Peyer's patch (tissue), 4 donors: ENCODE data around the gene HRH1. TPM values are rescaled to one million over a fixed set of nuclear protein-coding genes. Genes with fewer than 3 reads are reported as not detected.

Source experiments
- DNase-seq, 3 donors: peaks; one replicate each; pipeline ENCODE4 v3.0.0-alpha.2; 2017 to 2019
- H3K27ac ChIP-seq, 4 donors: fragments of 200-600 bp; sonication (generic); one replicate each; pipeline ENCODE4 v1.5.1; 2016 to 2019
- H3K27me3 ChIP-seq, 2 donors: fragments of 200-600 bp; sonication (generic); one replicate each; pipeline ENCODE4 v1.5.1; 2019
- H3K36me3 ChIP-seq, 3 donors: fragments of 200-600 bp; sonication (generic); one replicate each; pipeline ENCODE4 v1.5.1; 2016 to 2019
- H3K4me1 ChIP-seq, 4 donors: fragments of 200-600 bp; sonication (generic); one replicate each; pipeline ENCODE4 v1.5.1; 2016 to 2019
- H3K4me3 ChIP-seq, 4 donors: fragments of 200-600 bp; sonication (generic); 1 replicate in 3 of 4; 2 replicates in 1 of 4; pipeline ENCODE4 v1.5.1; 2016 to 2019; ENCODE audit warnings: mild to moderate bottlenecking in 1 of 4
- H3K9me3 ChIP-seq, 4 donors: fragments of 200-600 bp; sonication (generic); one replicate each; pipeline ENCODE4 v1.5.1; 2016 to 2019; ENCODE audit warnings: mild to moderate bottlenecking in 1 of 4
- CTCF ChIP-seq, 6 experiments: fragments of 450-650 bp in 4 of 6; fragments of 200-600 bp in 2 of 6; sonication (generic) in 1 of 6; IDR thresholded peaks; one replicate each; pipeline ENCODE4 v1.5.1; 2017 to 2019; ENCODE audit warnings: antibody characterized with exemption in 6 of 6, mild to moderate bottlenecking in 3 of 6, moderate library complexity in 1 of 6
- POLR2A ChIP-seq, 2 donors: fragments of 450-650 bp; IDR thresholded peaks; one replicate each; pipeline ENCODE4 v1.5.1; 2017; ENCODE audit warnings: antibody characterized with exemption in 2 of 2, mild to moderate bottlenecking in 2 of 2, moderate library complexity in 2 of 2
- total RNA-seq, 4 donors: library from RNA; depleted of rRNA; stranded (reverse); fragments of >200 nt; gene quantifications; one replicate each; pipeline ENCODE4 v1.1.0, GENCODE V29; 2016

The HRH1 gene
- total RNA-seq, 4 donors from 2014 or later = 1.7 to 13.7 (median 7.3) TPM

- no peak for DNase-seq
- no peaks in the 10 kb centered on the region for H3K27me3 ChIP-seq
- TF ChIP-seq POLR2A (IDR thresholded peaks at IDR 0.05) (no peak), CTCF (IDR thresholded peaks at IDR 0.05) (no peak)
- no peak overlapping the region for H3K4me3 ChIP-seq
- H3K36me3 ChIP-seq = no peaks in the 10 kb centered on the region
- H3K9me3 ChIP-seq = no peaks in the 10 kb centered on the region
- H3K27ac ChIP-seq = no peak overlapping the region
- no peaks in the 10 kb centered on the region for H3K4me1 ChIP-seq
Measured at GRCh38 chr3:11246663-11246970, 92.3 kb downstream of the HRH1 start.

GRCh38 chr3:11247362-11247761, 93.1 kb downstream of the HRH1 start:
- Histone ChIP-seq H3K36me3 (no peaks in the 10 kb centered on the region), H3K27me3 (no peaks in the 10 kb centered on the region), H3K4me3 (no peak overlapping the region), H3K9me3 (no peaks in the 10 kb centered on the region), H3K4me1 (no peaks in the 10 kb centered on the region), H3K27ac (peak overlapping the region in 1 of 4 donors; percentile 12)
- TF ChIP-seq CTCF (IDR thresholded peaks at IDR 0.05) (no peak), POLR2A (IDR thresholded peaks at IDR 0.05) (no peak)
- DNase-seq = no peak

DNA sequence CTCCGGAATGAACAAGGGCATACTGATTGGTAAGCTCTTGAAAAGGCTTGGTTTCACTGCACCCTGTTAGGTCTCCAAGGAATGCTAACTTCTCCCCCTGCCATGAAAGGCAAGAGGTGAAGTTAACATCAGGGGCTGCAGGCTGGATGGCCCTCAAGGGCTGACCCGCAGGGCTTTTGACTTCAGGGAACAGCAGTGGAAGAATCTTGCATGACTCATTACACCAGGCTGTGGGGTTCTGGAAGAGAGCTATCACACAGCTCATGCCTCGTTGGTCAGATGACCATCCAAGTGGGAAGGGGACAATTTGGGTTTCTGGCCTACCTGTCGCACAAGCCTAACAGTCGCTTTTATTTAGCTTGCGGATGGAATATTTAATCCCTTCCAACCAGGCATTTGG, 94.3 kb downstream of the HRH1 start:
- no peak for DNase-seq
- Histone ChIP-seq H3K27me3 (no peaks in the 10 kb centered on the region), H3K27ac (no peak overlapping the region), H3K9me3 (no peaks in the 10 kb centered on the region), H3K4me1 (no peaks in the 10 kb centered on the region), H3K36me3 (no peaks in the 10 kb centered on the region), H3K4me3 (no peak overlapping the region)
- TF ChIP-seq POLR2A (IDR thresholded peaks at IDR 0.05) (no peak), CTCF (IDR thresholded peaks at IDR 0.05) (no peak)

- Histone ChIP-seq H3K27ac (no peak overlapping the region), H3K9me3 (no peaks in the 10 kb centered on the region), H3K4me3 (no peak overlapping the region), H3K27me3 (no peaks in the 10 kb centered on the region), H3K4me1 (no peaks in the 10 kb centered on the region), H3K36me3 (no peaks in the 10 kb centered on the region)
- DNase-seq = no peak
- TF ChIP-seq CTCF (IDR thresholded peaks at IDR 0.05) (no peak), POLR2A (IDR thresholded peaks at IDR 0.05) (no peak)
Measured at GRCh38 chr3:11250902-11251806, 96.9 kb downstream of the HRH1 start.

DNA sequence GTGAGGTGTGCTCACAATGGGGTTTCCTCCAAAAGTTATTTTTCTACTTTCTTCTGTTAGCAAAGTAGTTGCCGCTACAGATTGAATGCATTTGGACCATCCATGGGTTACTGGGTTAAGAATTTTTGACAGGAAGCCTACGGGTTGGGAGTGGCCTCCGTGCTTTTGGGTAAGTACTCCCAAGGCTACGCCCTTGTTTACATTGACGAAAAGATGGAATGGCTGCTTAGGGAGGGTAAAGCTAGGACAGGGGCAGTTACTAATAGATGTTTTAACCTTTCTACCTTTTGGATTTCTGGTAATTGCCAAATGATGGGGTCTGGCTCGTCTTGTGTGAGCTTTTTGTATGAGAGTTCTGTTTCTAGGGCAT, 97.5 kb downstream of the HRH1 start:
- no peak for TF ChIP-seq POLR2A (IDR thresholded peaks at IDR 0.05)
- no peak for TF ChIP-seq CTCF (IDR thresholded peaks at IDR 0.05)
- no peaks in the 10 kb centered on the region for H3K36me3 ChIP-seq
- no peaks in the 10 kb centered on the region for H3K4me1 ChIP-seq
- DNase-seq = no peak
- no peaks in the 10 kb centered on the region for H3K9me3 ChIP-seq
- no peaks in the 10 kb centered on the region for H3K27me3 ChIP-seq
- H3K4me3 ChIP-seq = no peak overlapping the region
- no peak overlapping the region for H3K27ac ChIP-seq
